Cortex of kidney (tissue), 1 donor: Measurements from ENCODE around the gene BCL2.

Experiments used
- DNase-seq: peaks from one replicate; lab custom pipeline; 2025; lab: John Stamatoyannopoulos, UW

The BCL2 gene

GRCh38 chr18:63326011-63326410, 6.4 kb upstream of the BCL2 start:
- DNase-seq = no peak

- DNase-seq = no peak
Measured at GRCh38 chr18:63325086-63325686, 5.6 kb upstream of the BCL2 start.

DNA sequence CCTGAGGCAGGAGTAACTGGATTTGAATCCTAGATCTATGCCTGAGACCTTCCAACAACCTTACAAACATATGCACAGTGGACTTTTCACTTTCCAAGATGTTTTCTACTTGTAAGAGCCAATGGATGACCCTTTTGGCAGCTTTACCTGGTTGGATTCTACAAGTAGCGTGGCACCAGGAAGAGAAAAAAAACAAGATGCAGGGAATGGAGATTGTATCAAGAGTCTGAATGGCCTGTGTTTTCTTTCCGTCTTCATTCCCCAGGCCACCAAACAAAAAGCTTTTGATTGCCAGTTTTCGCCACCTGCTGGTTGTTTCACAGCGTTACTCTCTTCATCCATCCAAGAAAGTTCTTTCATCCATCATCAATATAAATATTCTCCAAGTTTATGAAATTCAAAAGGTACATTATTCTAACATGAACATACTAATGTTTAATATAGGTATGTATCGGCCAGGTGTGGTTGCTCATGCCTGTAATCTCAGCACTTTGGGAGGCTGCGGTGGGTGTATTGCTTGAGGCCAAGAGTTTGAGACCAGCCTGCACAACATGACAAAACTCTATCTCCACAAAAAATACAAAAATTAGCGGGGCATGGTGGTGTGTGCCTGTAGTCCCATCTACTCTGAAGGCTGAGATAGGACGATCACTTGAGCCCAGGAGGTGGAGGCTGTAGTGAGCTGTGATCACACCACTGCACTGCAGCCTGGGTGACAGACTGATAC, 3.5 kb upstream of the BCL2 start:
- DNase-seq = no peak

DNA sequence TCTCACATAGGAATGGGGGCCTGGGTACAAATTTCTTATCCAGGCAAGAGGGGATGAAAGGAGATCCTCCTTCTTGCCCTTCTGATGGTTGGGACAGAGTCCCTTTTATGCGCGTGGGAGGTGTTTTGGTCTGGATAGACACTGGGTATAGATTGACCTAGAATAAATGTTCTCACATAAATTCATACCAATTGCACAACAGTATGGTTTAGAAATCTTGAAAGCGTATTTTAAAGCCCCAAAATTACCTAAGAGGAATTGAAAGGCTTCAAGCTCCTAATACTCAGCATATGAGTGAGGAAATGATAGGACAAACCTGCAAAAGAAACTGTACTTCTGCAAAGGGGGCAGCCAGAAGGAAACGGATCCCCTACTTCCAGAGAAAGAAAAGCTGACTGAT, 2.6 kb upstream of the BCL2 start:
- no peak for DNase-seq

DNA sequence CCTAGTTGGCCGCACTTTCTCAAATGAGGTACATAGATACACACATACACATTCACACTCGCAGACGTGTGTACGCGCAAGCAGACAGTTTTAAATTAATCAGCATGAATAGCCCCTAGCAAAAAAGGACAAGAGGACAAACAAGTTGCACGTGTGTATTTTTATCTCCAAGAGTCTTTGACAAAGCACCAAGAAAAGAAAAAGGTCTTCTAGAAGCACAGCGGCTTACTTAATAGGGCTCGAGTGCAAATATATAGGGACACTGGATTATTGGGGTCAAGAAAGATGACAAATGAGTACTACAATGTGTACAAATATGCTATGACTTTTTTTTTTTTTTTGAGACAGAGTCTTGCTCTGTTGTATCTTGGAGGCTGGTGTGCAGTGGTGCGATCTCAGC, 1.7 kb upstream of the BCL2 start:
- no peak for DNase-seq

- no peak for DNase-seq
Measured at GRCh38 chr18:63320975-63321265, 1.4 kb upstream of the BCL2 start.

DNA sequence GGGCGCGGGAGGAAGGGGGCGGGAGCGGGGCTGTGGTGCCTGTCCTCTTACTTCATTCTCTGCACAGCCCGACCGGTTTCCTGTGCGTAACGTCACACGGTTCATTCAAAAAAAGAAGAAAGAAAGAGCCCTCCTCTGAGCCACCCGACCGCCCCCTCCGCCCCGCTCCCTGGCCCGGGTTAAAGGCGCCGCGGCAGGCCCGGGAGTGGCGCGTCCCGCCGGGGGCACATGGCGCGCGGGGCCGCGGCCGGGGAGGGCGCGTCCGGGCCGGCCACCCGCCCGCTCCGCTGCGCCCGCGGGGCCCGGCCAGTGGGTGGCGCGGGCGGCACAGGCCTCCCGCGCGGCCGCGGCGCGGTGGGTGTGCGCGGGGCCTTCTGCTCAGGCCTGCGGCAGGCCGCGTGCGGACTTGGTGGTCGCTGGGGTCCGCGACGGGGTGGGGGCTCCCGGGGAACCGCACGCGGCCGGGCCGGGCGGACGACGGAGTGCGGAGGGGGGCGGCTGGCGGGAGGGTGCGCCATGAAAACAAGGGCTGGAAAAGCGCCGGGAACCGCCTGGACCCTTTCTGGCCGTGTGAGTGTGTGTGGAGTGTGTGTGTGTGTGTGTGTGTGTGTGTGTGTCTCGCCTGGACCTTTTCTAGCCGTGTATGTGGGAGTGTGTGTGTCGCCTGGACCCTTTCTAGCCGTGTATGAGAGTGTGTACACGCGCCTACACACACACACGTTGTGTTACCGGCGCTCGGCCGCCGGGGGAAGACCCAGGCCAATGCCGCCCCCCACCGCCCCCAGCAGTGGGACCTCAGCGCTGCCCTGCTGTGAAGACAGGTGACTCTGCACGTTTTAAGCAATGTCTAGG, 780 bp upstream of the BCL2 start:
- no peak for DNase-seq

DNA sequence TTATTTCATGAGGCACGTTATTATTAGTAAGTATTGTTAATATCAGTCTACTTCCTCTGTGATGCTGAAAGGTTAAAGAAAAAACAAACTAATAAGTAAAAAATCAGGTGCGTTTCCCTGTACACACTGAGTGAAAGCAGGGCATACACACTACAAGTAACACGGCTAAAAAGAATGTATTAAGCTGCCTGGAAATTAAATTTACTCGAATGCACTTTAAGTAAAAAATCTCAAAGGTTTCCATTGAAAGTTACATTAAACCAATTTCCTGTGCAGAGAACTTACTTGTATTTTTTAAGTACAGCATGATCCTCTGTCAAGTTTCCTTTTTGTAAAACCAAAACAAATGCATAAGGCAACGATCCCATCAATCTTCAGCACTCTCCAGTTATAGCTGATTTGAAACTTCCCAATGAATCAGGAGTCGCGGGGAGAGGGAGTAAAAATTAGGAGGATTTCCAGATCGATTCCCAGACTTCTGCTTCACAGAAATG, 633 bp downstream of the BCL2 start:
- DNase-seq = no peak

- DNase-seq = no peak
Measured at GRCh38 chr18:63317982-63318888, 1.3 kb downstream of the BCL2 start.

- no peak for DNase-seq
Measured at GRCh38 chr18:63317556-63317946, 2.0 kb downstream of the BCL2 start.

DNA sequence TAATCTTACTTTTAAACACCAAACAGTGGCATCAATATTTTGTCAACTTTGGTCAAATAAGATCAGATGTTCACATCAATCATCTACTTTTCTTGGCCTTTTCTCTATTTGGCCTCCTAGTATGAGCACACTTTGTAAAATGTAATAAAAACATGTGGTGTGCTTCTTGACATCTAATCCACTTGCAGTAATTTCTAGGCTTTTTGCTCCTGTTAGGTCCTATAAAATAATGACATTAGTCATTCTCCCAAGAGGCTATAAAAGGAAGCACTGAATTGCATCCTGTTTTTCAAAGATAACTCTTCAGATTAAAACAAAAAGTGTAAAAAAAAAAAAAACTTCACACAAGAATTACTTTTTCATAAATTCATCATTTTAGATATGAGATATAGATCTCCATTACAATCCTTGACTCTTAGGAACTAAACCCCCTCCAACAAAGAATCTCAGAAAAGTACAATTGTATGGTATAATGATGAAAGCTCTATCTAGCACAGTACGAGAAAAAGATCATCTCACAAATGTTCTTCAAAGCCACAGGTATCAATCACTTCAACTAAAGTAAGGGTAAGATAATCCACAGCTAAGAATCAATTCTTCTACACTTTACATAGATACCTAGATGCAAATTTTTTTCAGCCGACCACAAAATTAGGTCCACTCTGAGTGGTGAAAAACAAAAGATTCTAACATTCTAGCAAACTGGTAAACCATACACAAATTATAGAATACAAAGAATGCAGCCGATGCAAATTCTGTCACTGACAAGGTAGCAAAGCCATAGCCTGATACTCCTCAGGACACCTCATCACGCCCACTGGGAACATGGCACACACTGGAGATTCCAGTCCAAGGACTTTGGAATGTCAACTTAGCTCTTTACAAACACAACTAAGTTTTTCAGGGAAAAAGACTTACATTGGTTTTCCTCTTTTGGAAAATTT, 2.7 kb downstream of the BCL2 start:
- no peak for DNase-seq

DNA sequence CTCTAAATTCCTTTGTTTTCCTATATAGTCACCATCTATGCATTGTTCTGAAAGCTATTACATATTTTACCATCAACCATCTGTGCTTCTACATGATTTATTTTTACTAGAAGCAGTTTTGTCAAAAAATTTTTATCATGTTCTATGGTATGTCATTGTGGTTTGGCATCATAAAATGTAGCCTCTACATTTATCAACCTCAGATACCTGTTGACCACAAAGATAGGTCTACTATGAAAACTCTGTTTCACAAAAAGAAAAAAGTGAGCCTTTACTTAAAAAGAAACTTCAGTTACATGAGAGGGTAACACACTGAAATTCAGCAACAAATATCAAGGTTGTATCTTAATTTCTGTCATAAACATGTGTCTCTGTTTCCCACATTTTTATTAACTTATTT, 3.7 kb downstream of the BCL2 start:
- DNase-seq = no peak

GRCh38 chr18:63315131-63315662, 4.4 kb downstream of the BCL2 start:
- DNase-seq = no peak

DNA sequence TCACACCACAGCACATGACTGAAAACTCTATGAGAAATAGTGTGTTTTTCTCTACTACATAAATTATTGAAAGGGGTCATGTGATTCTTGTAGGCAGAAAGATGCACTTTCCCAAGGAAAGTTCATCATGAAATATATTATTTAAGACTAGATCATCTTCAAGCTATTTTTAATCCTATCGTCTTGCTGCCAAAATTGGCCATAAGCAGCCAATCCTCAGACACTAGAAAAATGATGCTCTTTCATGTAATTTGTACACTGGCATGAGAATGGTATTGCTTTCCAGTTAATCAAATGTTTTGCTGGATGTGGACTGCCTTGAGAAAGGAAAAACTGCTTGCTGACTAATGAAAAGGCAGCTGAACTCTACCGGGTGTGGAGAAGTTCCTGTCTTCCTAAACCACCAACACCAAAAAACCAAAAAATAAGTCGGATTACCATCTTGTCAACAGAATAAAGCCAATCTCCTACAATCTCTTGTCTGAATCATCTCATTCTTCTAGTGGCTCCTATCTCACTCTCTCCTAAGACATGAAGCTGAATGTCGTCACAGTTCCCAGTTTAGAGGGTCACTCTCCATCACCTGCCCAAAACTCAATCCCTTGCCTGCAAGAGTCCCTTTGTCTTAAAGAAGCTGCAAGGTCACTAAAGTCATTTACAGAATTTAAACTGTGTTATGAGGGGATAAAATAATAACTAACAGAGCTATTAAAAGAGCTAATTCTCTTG, 5.3 kb downstream of the BCL2 start:
- no peak for DNase-seq

GRCh38 chr18:63313396-63313917, 6.1 kb downstream of the BCL2 start:
- DNase-seq = no peak

DNA sequence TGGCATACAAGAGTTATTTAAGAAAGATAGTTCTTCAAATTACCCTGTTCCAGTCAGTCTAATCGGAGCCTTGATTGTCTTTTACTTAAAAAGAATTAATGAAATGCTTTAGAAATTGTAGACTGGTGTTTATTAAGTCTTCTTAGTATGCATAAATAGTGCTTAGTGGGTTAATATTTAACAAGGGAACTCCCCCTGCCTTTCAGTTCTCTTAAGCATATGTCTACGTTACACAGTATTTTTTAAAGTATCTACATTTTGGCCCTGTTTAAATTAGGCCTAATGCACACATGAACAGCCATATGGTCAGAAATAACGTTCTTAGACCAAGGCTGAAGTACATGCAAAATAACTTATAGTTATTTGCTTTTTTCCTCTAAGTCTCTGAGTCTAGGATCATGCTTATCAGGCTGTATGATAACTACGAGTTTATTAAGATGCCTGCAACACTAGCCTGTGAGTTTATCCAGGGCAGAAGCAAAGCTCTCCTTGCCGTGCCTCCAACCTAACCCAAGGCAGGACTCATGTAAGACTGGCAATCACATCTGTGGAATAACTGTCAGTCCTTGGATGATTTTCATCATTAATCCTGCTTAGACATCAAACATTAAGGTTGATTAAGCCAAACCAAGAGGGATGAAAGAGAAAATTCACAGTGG, 6.7 kb downstream of the BCL2 start:
- DNase-seq = no peak

- no peak for DNase-seq
Measured at GRCh38 chr18:63312019-63312409, 7.6 kb downstream of the BCL2 start.

DNA sequence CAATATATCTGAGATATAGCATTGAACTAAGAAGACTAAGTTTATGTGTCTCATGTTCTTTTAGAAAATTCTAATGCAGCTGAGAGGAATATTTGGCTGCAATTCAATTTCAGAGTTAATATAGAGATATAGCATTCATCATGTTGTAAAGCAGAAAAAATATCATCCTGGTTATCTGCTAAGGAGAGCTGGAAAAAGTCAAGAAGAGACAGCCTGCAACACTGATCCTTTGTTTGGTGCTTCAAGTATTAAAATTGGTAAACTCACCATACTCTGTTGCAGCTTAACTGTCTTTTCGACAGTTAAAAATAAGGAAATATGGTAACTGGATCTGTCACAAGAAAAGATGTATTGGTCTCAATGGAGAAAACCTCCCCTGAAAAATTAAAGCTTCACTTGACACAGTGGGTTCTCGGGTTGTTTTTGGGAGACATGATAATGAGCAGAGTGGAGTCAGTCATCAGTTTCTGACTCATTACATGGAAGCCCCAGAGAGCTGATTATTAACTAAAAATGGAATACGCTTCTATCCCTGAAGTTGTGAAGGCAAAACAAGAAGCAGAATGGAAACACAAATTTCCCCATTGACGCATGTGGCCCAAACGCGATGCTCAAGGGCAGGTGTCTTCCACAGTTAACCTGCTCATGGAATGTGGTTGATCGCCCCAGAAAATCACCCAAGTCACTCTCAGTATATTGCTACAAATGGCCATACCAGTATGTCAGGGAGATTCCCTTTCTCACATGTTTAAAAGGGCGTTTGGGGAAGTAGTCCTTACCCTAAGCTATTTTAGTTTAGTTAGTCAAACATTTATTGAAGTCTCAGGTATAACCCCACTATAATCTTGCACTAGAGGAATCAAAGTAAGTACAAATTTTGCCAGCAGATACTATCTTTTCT, 8.2 kb downstream of the BCL2 start:
- DNase-seq = no peak
